HUDEP-2 (cell line): ENCODE results near the gene KDM4D.
A peak's percentile ranks its signal among the peaks of the same experiment; 100 is the strongest.
"Not testable (repeated sequence)": the region's sequence is repeated elsewhere in the genome, so short reads cannot be mapped to it uniquely, and the experiment has no call there.

Experiments
- DNase-seq, 76 experiments: peaks; one replicate each; lab custom pipeline; 2025; ENCODE audit not compliant: unreplicated experiment in 76 of 76; lab: John Stamatoyannopoulos, UW

KDM4D gene

GRCh38 chr11:94956963-94957362, 16.5 kb upstream of the KDM4D start:
- no peak for DNase-seq

- DNase-seq, result no peak
Measured at GRCh38 chr11:94958121-94958696, 15.3 kb upstream of the KDM4D start.

- DNase-seq, result no peak
Measured at GRCh38 chr11:94959179-94959578, 14.3 kb upstream of the KDM4D start.

- DNase-seq, result no peak
Measured at GRCh38 chr11:94960488-94960887, 13.0 kb upstream of the KDM4D start.

- no peak for DNase-seq
Measured at GRCh38 chr11:94961255-94961654, 12.3 kb upstream of the KDM4D start.

- DNase-seq, result no peak
Measured at GRCh38 chr11:94964934-94965333, 8.6 kb upstream of the KDM4D start.

GRCh38 chr11:94968334-94968958, 5.1 kb upstream of the KDM4D start:
- peak in 1 of 76 experiments; percentile 4 for DNase-seq

- DNase-seq, result peak in 1 of 76 experiments; percentile 18
Measured at GRCh38 chr11:94972700-94973098, 810 bp upstream of the KDM4D start.

- DNase-seq, result no peak
Measured at GRCh38 chr11:94974178-94974577, 669 bp downstream of the KDM4D start.

- no peak for DNase-seq
Measured at GRCh38 chr11:94975599-94975998, 2.1 kb downstream of the KDM4D start.

GRCh38 chr11:94987378-94987777, 13.9 kb downstream of the KDM4D start:
- DNase-seq, result no peak

- no peak for DNase-seq
Measured at GRCh38 chr11:94988748-94989147, 15.2 kb downstream of the KDM4D start.

- DNase-seq, result no peak
Measured at GRCh38 chr11:94993400-94993943, 20.0 kb downstream of the KDM4D start.

GRCh38 chr11:94997437-94997836, 23.9 kb downstream of the KDM4D start:
- peak in 1 of 76 experiments; percentile 13 for DNase-seq

- DNase-seq, result no peak
Measured at GRCh38 chr11:94998285-94998684, 24.8 kb downstream of the KDM4D start.

GRCh38 chr11:95003716-95004115, 30.2 kb downstream of the KDM4D start:
- no peak for DNase-seq

- no peak for DNase-seq
Measured at GRCh38 chr11:95005642-95006041, 32.1 kb downstream of the KDM4D start.

GRCh38 chr11:95011376-95011775, 37.9 kb downstream of the KDM4D start:
- no peak for DNase-seq

- no peak for DNase-seq
Measured at GRCh38 chr11:95014184-95014821, 40.8 kb downstream of the KDM4D start.

GRCh38 chr11:95016139-95016538, 42.6 kb downstream of the KDM4D start:
- no peak for DNase-seq

- DNase-seq, result not testable (repeated sequence)
Measured at GRCh38 chr11:95021468-95021867, 48.0 kb downstream of the KDM4D start.

- DNase-seq, result no peak
Measured at GRCh38 chr11:95024958-95025357, 51.4 kb downstream of the KDM4D start, which contains the start of gene KDM4E. TSS of gene KDM4E (plus strand) at chr11:95025258. CDS start at chr11:95025558, 300 bp downstream.
